NCI-H146 (cell line): ENCODE results near the gene TNP1.
A peak's percentile ranks its signal among the peaks of the same experiment; 100 is the strongest.

Experiments
- DNase-seq: peaks from one replicate; lab custom pipeline; 2025; lab: John Stamatoyannopoulos, UW

The TNP1 gene

GRCh38 chr2:216873573-216873972 is 13.7 kb upstream of the TNP1 start:
- no peak for DNase-seq

- no peak for DNase-seq
These were observed 12.8 kb upstream of the TNP1 start for GRCh38 chr2:216872624-216873023.

- DNase-seq: no peak
These were observed 12.2 kb upstream of the TNP1 start for GRCh38 chr2:216872040-216872439.

GRCh38 chr2:216871333-216871934 is 11.6 kb upstream of the TNP1 start:
- DNase-seq: no peak

GRCh38 chr2:216870508-216871332 is 10.9 kb upstream of the TNP1 start:
- no peak for DNase-seq

GRCh38 chr2:216866515-216867095 is 6.7 kb upstream of the TNP1 start:
- no peak for DNase-seq

GRCh38 chr2:216865658-216866057 is 5.8 kb upstream of the TNP1 start:
- no peak for DNase-seq

- no peak for DNase-seq
These were observed 4.1 kb upstream of the TNP1 start for GRCh38 chr2:216863946-216864345.

- peak; percentile 81 for DNase-seq
These were observed 2.9 kb upstream of the TNP1 start for GRCh38 chr2:216862628-216863398.

GRCh38 chr2:216860426-216861137 is 718 bp upstream of the TNP1 start:
- DNase-seq: no peak

- DNase-seq: no peak
These were observed 1.6 kb downstream of the TNP1 start for GRCh38 chr2:216858312-216858711.

- no peak for DNase-seq
These were observed 2.7 kb downstream of the TNP1 start for GRCh38 chr2:216857131-216857550.

GRCh38 chr2:216856406-216857065 is 3.3 kb downstream of the TNP1 start:
- no peak for DNase-seq

- no peak for DNase-seq
These were observed 4.3 kb downstream of the TNP1 start for GRCh38 chr2:216855605-216856004.

GRCh38 chr2:216855079-216855478 is 4.8 kb downstream of the TNP1 start:
- DNase-seq: no peak

- DNase-seq: no peak
These were observed 8.3 kb downstream of the TNP1 start for GRCh38 chr2:216851486-216852090.

GRCh38 chr2:216850665-216851322 is 9.1 kb downstream of the TNP1 start:
- no peak for DNase-seq

GRCh38 chr2:216849987-216850386 is 9.9 kb downstream of the TNP1 start:
- DNase-seq: peak; percentile 7

- DNase-seq: no peak
These were observed 14.4 kb downstream of the TNP1 start for GRCh38 chr2:216845426-216845825.

- no peak for DNase-seq
These were observed 17.2 kb downstream of the TNP1 start for GRCh38 chr2:216842636-216843035.
